Stimulated activated CD4-positive, alpha-beta T cell treated with anti-CD3 and anti-CD28 coated beads, Interleukin-15, amount 100 ng/mL, for 48 hours (primary cell): ENCODE data around the gene H1-8.
"Not testable (repeated sequence)": the region's sequence is repeated elsewhere in the genome, so short reads cannot be mapped to it uniquely, and the experiment has no call there.

ENCODE experiments used
- DNase-seq, 2 donors: peaks; one replicate each; pipeline ENCODE4 v3.0.0-alpha.2; 2020; ENCODE audit warnings: low read depth in 2 of 2

The H1-8 gene

GRCh38 chr3:129533406-129533805, 9.6 kb upstream of the H1-8 start:
- no peak for DNase-seq

GRCh38 chr3:129534428-129535027, 8.4 kb upstream of the H1-8 start:
- no peak for DNase-seq

- no peak for DNase-seq
Measured at GRCh38 chr3:129535075-129535474, 7.9 kb upstream of the H1-8 start.

- no peak for DNase-seq
Measured at GRCh38 chr3:129536374-129536667, 6.7 kb upstream of the H1-8 start.

- DNase-seq: no peak
Measured at GRCh38 chr3:129536804-129537203, 6.2 kb upstream of the H1-8 start.

- DNase-seq: no peak
Measured at GRCh38 chr3:129539206-129539605, 3.8 kb upstream of the H1-8 start.

- no peak for DNase-seq
Measured at GRCh38 chr3:129540776-129541516, 2.0 kb upstream of the H1-8 start.

- no peak for DNase-seq
Measured at GRCh38 chr3:129542747-129543146, 228 bp upstream of the H1-8 start.

GRCh38 chr3:129543999-129544398, 1.0 kb downstream of the H1-8 start:
- DNase-seq: no peak

GRCh38 chr3:129545951-129546350, 3.0 kb downstream of the H1-8 start:
- DNase-seq: not testable (repeated sequence)

GRCh38 chr3:129547241-129547640, 4.3 kb downstream of the H1-8 start:
- no peak for DNase-seq

- DNase-seq: no peak
Measured at GRCh38 chr3:129548104-129548965, 5.4 kb downstream of the H1-8 start.

- no peak for DNase-seq
Measured at GRCh38 chr3:129549006-129549800, 6.2 kb downstream of the H1-8 start.

- DNase-seq: no peak
Measured at GRCh38 chr3:129549805-129550204, 6.8 kb downstream of the H1-8 start.

- no peak for DNase-seq
Measured at GRCh38 chr3:129552287-129553050, 9.5 kb downstream of the H1-8 start.

- DNase-seq: no peak
Measured at GRCh38 chr3:129553171-129553570, 10.2 kb downstream of the H1-8 start.

- no peak for DNase-seq
Measured at GRCh38 chr3:129553719-129554118, 10.7 kb downstream of the H1-8 start.

GRCh38 chr3:129554356-129555152, 11.6 kb downstream of the H1-8 start:
- DNase-seq: no peak

GRCh38 chr3:129555153-129555550, 12.2 kb downstream of the H1-8 start:
- no peak for DNase-seq

- no peak for DNase-seq
Measured at GRCh38 chr3:129555616-129556357, 12.8 kb downstream of the H1-8 start.
